K562 (cell line): Measurements from ENCODE around the gene DKK3. TPM values are rescaled to one million over a fixed set of nuclear protein-coding genes. Genes with fewer than 3 reads are reported as not detected.

Source experiments
- ATAC-seq: fragments of 200-7000 bp; cut with Tn5 transposase; 3 replicates; pipeline ENCODE4 v1.9.1; 2020; ENCODE audit warnings: moderate library complexity
- BruUV-seq: library from RNA; stranded (reverse); fragments of 400-500 nt; replicated peaks from 2 replicates; lab custom pipeline; 2021; lab: Mats Ljungman, UMichigan
- CTCF ChIA-PET: fragments of 300-600 bp; formaldehyde crosslinking; extraction: SDS; loops from one replicate; lab custom pipeline; 2021; ENCODE audit warnings: low intra/inter-chr PET ratio; lab: Yijun Ruan, JAX
- POLR2A ChIA-PET: fragments of 300-600, 350-650 bp; sonication (Branson Sonifier 250); formaldehyde crosslinking; extraction: SDS; loops from one replicate; lab custom pipeline; 2021; ENCODE audit warnings: antibody characterized with exemption, inconsistent platforms; lab: Yijun Ruan, JAX
- DNase-seq, 4 experiments: peaks; one replicate each; pipeline versions ENCODE4 v3.0.0 to v3.0.0-alpha.2; 2011 to 2018; ENCODE audit warnings: low spot score in 3 of 4, mixed read lengths in 3 of 4; ENCODE audit errors: extremely low read depth in 1 of 4
- FAIRE-seq: peaks from 2 replicates; lab custom pipeline; 2011; peaks lifted over from hg19 to GRCh38; lab: Jason Lieb, UNC
- H2AFZ ChIP-seq: 2 replicates; pipeline ENCODE4 v1.6.0; 2011; ENCODE audit warnings: low read depth, low read length, control low read depth, inconsistent platforms
- H3K27ac ChIP-seq: fragments of 200-600 bp; 3 replicates; pipeline ENCODE4 v1.8.0; 2011; ENCODE audit warnings: low read depth, mild to moderate bottlenecking, control low read depth, inconsistent platforms, low read length, moderate library complexity, mixed read lengths; ENCODE audit errors: extremely low read depth
- H3K27me3 ChIP-seq, 2 experiments: fragments of 300-600 bp in 1 of 2; 2 replicates in 1 of 2; 3 replicates in 1 of 2; pipeline versions ENCODE4 v1.6.0 to v1.8.0; 2011; ENCODE audit warnings: inconsistent platforms in 2 of 2, low read length in 2 of 2, mild to moderate bottlenecking in 1 of 2, mixed read lengths in 1 of 2, moderate library complexity in 1 of 2; ENCODE audit not compliant: control insufficient read depth in 2 of 2, insufficient read depth in 2 of 2
- H3K36me3 ChIP-seq: fragments of 300-600 bp; 3 replicates; pipeline ENCODE4 v1.8.0; 2011; ENCODE audit warnings: mild to moderate bottlenecking, low read length, inconsistent platforms; ENCODE audit not compliant: control insufficient read depth, insufficient read depth
- H3K4me1 ChIP-seq, 2 experiments: fragments of 200-600 bp in 1 of 2; replicated peaks in 1 of 2; 2 replicates in 1 of 2; 3 replicates in 1 of 2; pipeline versions ENCODE4 v1.5.1 to v1.8.0; 2011; ENCODE audit warnings: inconsistent platforms in 2 of 2, low read length in 2 of 2, mild to moderate bottlenecking in 1 of 2, mixed read lengths in 1 of 2, moderate library complexity in 1 of 2; ENCODE audit not compliant: control insufficient read depth in 2 of 2, insufficient read depth in 2 of 2
- H3K4me2 ChIP-seq: 2 replicates; pipeline ENCODE4 v1.6.1; 2011; ENCODE audit warnings: low read length, control low read depth, inconsistent platforms, mixed read lengths; ENCODE audit not compliant: insufficient read depth
- H3K4me3 ChIP-seq: fragments of 200-600 bp; sonication (generic), shearing (Covaris generic); 2 replicates; pipeline ENCODE4 v1.5.1; 2016; ENCODE audit warnings: control low read depth, inconsistent platforms
- H3K79me2 ChIP-seq: fragments of 200-600 bp; 3 replicates; pipeline ENCODE4 v1.8.0; 2011; ENCODE audit warnings: low read length, inconsistent platforms; ENCODE audit not compliant: control insufficient read depth, insufficient read depth
- H3K9ac ChIP-seq, 2 experiments: 2 replicates each; pipeline versions ENCODE4 v1.6.0 to v1.6.1; 2011; ENCODE audit warnings: low read depth in 2 of 2, low read length in 2 of 2, control low read depth in 1 of 2, inconsistent platforms in 1 of 2, mild to moderate bottlenecking in 1 of 2, mixed read lengths in 1 of 2; ENCODE audit not compliant: insufficient read depth in 1 of 2
- H3K9me1 ChIP-seq: one replicate; pipeline ENCODE4 v1.6.0; 2011; ENCODE audit warnings: inconsistent platforms, mild to moderate bottlenecking, low read length, moderate library complexity; ENCODE audit not compliant: control insufficient read depth, insufficient read depth
- H3K9me3 ChIP-seq: replicated peaks from 2 replicates; pipeline ENCODE4 v1.5.1; 2011; ENCODE audit warnings: low read depth, low read length, inconsistent platforms; ENCODE audit not compliant: control insufficient read depth, insufficient read depth
- H4K20me1 ChIP-seq: replicated peaks from 2 replicates; pipeline ENCODE4 v1.6.1; 2011; ENCODE audit warnings: low read length, inconsistent platforms, mixed read lengths; ENCODE audit not compliant: control insufficient read depth, insufficient read depth
- ATF1 ChIP-seq, 2 experiments: fragments of 450-650 bp in 1 of 2; IDR thresholded peaks; 2 replicates each; pipeline ENCODE4 v1.6.1; 2016; ENCODE audit warnings: missing compliant biosample characterization in 1 of 2, missing genetic modification characterization in 1 of 2
- EP400 ChIP-seq: fragments of 450-650 bp; IDR thresholded peaks from 2 replicates; pipeline ENCODE4 v1.6.1; 2017; ENCODE audit warnings: antibody characterized with exemption, mild to moderate bottlenecking, moderate library complexity
- HDAC8 ChIP-seq: fragments of 450-650 bp; IDR thresholded peaks from 2 replicates; pipeline ENCODE4 v1.6.1; 2016; ENCODE audit warnings: mild to moderate bottlenecking, missing genetic modification characterization, moderate library complexity, missing compliant biosample characterization
- KAT8 ChIP-seq: fragments of 450-650 bp; IDR thresholded peaks from 2 replicates; pipeline ENCODE4 v1.6.1; 2016; ENCODE audit warnings: low read depth, mild to moderate bottlenecking
- NR4A1 ChIP-seq, 2 experiments: fragments of 250-450 bp in 1 of 2; fragments of 450-650 bp in 1 of 2; sonication (Bioruptor Pico) in 1 of 2; IDR thresholded peaks; 2 replicates each; pipeline versions ENCODE4 v1.4.0 to v1.6.1; 2016 to 2020; ENCODE audit warnings: mild to moderate bottlenecking in 2 of 2, missing compliant biosample characterization in 1 of 2, missing genetic modification characterization in 1 of 2, moderate library complexity in 1 of 2
- RUNX1 ChIP-seq: sonication (generic); IDR thresholded peaks from 2 replicates; pipeline ENCODE4 v1.6.1; 2016; ENCODE audit warnings: antibody characterized with exemption, low read depth
- ZNF324 ChIP-seq: fragments of 250-450 bp; sonication (Bioruptor Pico); IDR thresholded peaks from 2 replicates; pipeline ENCODE4 v1.4.0; 2020; ENCODE audit warnings: mild to moderate bottlenecking
- ZNF384 ChIP-seq: IDR thresholded peaks from 2 replicates; pipeline ENCODE4 v1.6.1; 2012; ENCODE audit warnings: low read depth, low read length, improper control_type of control experiment
- ZNF695 ChIP-seq: fragments of 450-650 bp; formaldehyde crosslinking; IDR thresholded peaks from 2 replicates; pipeline ENCODE4 v1.4.0; 2020; ENCODE audit warnings: mild to moderate bottlenecking, moderate library complexity
- ZSCAN32 ChIP-seq: fragments of 450-650 bp; formaldehyde crosslinking; IDR thresholded peaks from 2 replicates; pipeline ENCODE4 v1.4.0; 2020; ENCODE audit warnings: mild to moderate bottlenecking, moderate library complexity
- WGBS: fragments of 100-300 bp; shearing (Covaris generic); methylation state at CpG from one replicate; pipeline ENCODE4 v1.1.6; 2016; ENCODE audit warnings: low coverage, mixed read lengths; ENCODE audit not compliant: insufficient coverage; ENCODE audit errors: missing lambda C conversion rate; 5-methylcytosine and 5-hydroxymethylcytosine counted together
- in situ Hi-C: fragments of 300-500 bp; cut with MboI; formaldehyde crosslinking; loops from 4 replicates; pipeline ENCODE4 v1.15.0; 2018; ENCODE audit warnings: inconsistent platforms, mixed read lengths
- intact Hi-C: fragments of 100-400 bp; cut with micrococcal nuclease; formaldehyde crosslinking; loops from 2 replicates; pipeline ENCODE4 v1.14.2; 2022
- polyA plus RNA-seq, 8 experiments: library from polyadenylated mRNA; depleted of rRNA in 4 of 8; stranded (reverse) in 5 of 8; unstranded in 3 of 8; fragments of >200 nt; fragmentation: Nextera tagmentation in 2 of 8; fragmentation: Illumina TruSeq in 1 of 8; extraction: Ambion mirVana in 2 of 8; extraction: Trizol in 1 of 8; gene quantifications; 2 replicates each; pipeline versions ENCODE4 v1.2.1 to v1.2.3, GENCODE V29; 2011 to 2014; ENCODE audit warnings: inconsistent platforms in 1 of 8, missing spikeins in 1 of 8
- total RNA-seq, 7 experiments: library from RNA; depleted of rRNA in 6 of 7; stranded (reverse); fragments of >200 nt in 6 of 7; fragmentation: Illumina TruSeq in 2 of 7; extraction: Trizol in 2 of 7; gene quantifications; 2 replicates each; pipeline versions ENCODE4 v1.2.1 to v1.2.3, GENCODE V29; 2011 to 2021; ENCODE audit warnings: low replicate concordance in 1 of 7
- TF ChIP-seq, protein P1 (sequence below): fragments of 200-800 bp; sonication (Bioruptor generic); IDR thresholded peaks from 2 replicates; pipeline ENCODE4 v1.6.1; 2017; ENCODE audit warnings: missing genetic modification characterization, missing compliant biosample characterization
- TF ChIP-seq, protein P2 (sequence below): sonication (generic); formaldehyde crosslinking; IDR thresholded peaks from 2 replicates; pipeline ENCODE4 v1.8.0; 2022; ENCODE audit warnings: mild to moderate bottlenecking, missing genetic modification reagents
- TF ChIP-seq, protein P3 (sequence below): fragments of 450-650 bp; IDR thresholded peaks from 2 replicates; pipeline ENCODE4 v1.6.1; 2017; ENCODE audit warnings: antibody characterized with exemption, mild to moderate bottlenecking

Gene DKK3
- total and polyA plus RNA-seq, 9 of the 15 experiments (the other 6 are each of a cell fraction or from before 2014, with no cell fraction given), result 0.14 to 0.85 (median 0.38) TPM; not detected in 6

DNA sequence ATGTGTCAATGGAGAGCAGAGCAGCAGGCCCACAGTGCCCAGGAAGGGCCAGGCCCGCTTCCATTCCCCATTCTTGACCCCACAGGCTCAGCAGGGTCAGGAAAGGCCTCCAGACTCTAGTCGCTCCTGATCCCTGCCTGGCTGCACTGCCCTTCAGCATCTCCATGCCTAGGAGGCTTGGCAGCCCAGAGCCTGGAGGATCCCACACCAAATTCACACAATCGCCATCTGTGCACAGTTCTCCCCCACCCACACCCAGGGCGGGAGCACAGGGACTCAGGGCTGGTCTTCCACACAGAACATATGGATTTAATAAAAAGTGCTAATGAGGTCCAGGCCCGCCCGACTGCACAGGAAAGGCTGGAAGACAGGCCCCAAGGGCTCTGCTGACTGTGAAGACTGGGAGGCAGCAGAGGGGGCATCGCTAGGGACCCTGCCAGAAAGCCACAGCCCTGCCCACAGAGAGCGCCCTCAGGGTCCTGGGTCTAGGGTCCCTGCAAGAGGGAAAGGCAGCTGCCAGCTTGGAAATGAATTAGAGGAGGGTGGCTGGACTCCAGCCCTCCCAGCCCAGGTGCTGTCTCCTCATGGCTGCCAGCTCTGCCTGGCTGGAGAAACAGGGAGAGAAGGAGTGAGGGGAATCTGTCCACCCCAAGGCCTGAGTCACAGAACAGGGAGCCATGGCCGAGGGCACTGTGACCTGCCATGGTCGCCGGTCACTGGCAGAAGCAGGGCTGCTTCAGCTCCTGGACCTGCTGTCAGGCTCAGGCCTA lies 39.7 kb downstream of the DKK3 start:
- no peaks in the 10 kb centered on the region for H3K9me3 ChIP-seq
- no peaks in the 10 kb centered on the region for H3K9me1 ChIP-seq
- H4K20me1 ChIP-seq, result peaks cover 10% of the 10 kb centered on the region; the same call in 1 of the 2 replicates
- no peaks in the 10 kb centered on the region for H3K36me3 ChIP-seq
- DNase-seq (no peak), ATAC-seq (no peak), FAIRE-seq (no peak)
- peak overlapping the region in 1 of 2 experiments; percentile 13; a peak in 1 of 4 replicates for H3K9ac ChIP-seq
- H3K4me2 ChIP-seq, result no peak overlapping the region
- no peak for TF ChIP-seq ATF1 (CRISPR knock-in tag; IDR thresholded peaks at IDR 0.05)
- no peak for TF ChIP-seq ATF1 (tag; IDR thresholded peaks at IDR 0.05)
- TF ChIP-seq, protein P1, sequence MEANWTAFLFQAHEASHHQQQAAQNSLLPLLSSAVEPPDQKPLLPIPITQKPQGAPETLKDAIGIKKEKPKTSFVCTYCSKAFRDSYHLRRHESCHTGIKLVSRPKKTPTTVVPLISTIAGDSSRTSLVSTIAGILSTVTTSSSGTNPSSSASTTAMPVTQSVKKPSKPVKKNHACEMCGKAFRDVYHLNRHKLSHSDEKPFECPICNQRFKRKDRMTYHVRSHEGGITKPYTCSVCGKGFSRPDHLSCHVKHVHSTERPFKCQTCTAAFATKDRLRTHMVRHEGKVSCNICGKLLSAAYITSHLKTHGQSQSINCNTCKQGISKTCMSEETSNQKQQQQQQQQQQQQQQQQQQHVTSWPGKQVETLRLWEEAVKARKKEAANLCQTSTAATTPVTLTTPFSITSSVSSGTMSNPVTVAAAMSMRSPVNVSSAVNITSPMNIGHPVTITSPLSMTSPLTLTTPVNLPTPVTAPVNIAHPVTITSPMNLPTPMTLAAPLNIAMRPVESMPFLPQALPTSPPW (CRISPR knock-in tag), result no peak
- no peak for TF ChIP-seq EP400
- no peak for TF ChIP-seq ZSCAN32 (CRISPR knock-in tag)
- no peak for TF ChIP-seq KAT8
- TF ChIP-seq, protein P2, sequence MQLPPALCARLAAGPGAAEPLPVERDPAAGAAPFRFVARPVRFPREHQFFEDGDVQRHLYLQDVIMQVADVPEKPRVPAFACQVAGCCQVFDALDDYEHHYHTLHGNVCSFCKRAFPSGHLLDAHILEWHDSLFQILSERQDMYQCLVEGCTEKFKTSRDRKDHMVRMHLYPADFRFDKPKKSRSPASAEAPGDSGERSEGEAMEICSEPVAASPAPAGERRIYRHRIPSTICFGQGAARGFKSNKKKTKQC, result no peak
- no peak for TF ChIP-seq RUNX1
- TF ChIP-seq ZNF695 (CRISPR knock-in tag), result no peak
- TF ChIP-seq ZNF384, result no peak
- TF ChIP-seq HDAC8 (tag), result no peak
- TF ChIP-seq NR4A1 (CRISPR knock-in tag; IDR thresholded peaks at IDR 0.05), result no peak
- no peak for TF ChIP-seq NR4A1 (tag; IDR thresholded peaks at IDR 0.05)
- TF ChIP-seq ZNF324 (CRISPR knock-in tag), result no peak
- TF ChIP-seq, protein P3, sequence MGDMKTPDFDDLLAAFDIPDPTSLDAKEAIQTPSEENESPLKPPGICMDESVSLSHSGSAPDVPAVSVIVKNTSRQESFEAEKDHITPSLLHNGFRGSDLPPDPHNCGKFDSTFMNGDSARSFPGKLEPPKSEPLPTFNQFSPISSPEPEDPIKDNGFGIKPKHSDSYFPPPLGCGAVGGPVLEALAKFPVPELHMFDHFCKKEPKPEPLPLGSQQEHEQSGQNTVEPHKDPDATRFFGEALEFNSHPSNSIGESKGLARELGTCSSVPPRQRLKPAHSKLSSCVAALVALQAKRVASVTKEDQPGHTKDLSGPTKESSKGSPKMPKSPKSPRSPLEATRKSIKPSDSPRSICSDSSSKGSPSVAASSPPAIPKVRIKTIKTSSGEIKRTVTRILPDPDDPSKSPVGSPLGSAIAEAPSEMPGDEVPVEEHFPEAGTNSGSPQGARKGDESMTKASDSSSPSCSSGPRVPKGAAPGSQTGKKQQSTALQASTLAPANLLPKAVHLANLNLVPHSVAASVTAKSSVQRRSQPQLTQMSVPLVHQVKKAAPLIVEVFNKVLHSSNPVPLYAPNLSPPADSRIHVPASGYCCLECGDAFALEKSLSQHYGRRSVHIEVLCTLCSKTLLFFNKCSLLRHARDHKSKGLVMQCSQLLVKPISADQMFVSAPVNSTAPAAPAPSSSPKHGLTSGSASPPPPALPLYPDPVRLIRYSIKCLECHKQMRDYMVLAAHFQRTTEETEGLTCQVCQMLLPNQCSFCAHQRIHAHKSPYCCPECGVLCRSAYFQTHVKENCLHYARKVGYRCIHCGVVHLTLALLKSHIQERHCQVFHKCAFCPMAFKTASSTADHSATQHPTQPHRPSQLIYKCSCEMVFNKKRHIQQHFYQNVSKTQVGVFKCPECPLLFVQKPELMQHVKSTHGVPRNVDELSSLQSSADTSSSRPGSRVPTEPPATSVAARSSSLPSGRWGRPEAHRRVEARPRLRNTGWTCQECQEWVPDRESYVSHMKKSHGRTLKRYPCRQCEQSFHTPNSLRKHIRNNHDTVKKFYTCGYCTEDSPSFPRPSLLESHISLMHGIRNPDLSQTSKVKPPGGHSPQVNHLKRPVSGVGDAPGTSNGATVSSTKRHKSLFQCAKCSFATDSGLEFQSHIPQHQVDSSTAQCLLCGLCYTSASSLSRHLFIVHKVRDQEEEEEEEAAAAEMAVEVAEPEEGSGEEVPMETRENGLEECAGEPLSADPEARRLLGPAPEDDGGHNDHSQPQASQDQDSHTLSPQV, result no peak
- H3K4me1 ChIP-seq, result peaks cover 0 to 12% of the 10 kb centered on the region in 2 experiments; a peak in 2 of 5 replicates
- 9% methylated on average over 11 of the region's 11 CpGs for WGBS
- BruUV-seq, result no TSS peak
- peaks cover 39 to 87% of the 10 kb centered on the region in 2 experiments; a peak in 4 of 5 replicates for H3K27me3 ChIP-seq
- CTCF ChIA-PET, result no interaction called here
- no peaks in the 10 kb centered on the region for H3K79me2 ChIP-seq
- intact Hi-C loops, result loop anchor here (5.0 kb wide), 1 partner anchor 74 kb away; no protein-coding TSS in a partner anchor
- H3K4me3 ChIP-seq, result no peak overlapping the region
- no peak overlapping the region for H2AFZ ChIP-seq
- POLR2A ChIA-PET, result interaction anchor here (1.4 kb wide), 1 partner anchor 11 kb away, joined by 4 read pairs; no protein-coding TSS in a partner anchor
- no peak overlapping the region for H3K27ac ChIP-seq
- in situ Hi-C loops, result no loop called here
